ENCODE results near the gene C11orf54.

The C11orf54 gene

DNA sequence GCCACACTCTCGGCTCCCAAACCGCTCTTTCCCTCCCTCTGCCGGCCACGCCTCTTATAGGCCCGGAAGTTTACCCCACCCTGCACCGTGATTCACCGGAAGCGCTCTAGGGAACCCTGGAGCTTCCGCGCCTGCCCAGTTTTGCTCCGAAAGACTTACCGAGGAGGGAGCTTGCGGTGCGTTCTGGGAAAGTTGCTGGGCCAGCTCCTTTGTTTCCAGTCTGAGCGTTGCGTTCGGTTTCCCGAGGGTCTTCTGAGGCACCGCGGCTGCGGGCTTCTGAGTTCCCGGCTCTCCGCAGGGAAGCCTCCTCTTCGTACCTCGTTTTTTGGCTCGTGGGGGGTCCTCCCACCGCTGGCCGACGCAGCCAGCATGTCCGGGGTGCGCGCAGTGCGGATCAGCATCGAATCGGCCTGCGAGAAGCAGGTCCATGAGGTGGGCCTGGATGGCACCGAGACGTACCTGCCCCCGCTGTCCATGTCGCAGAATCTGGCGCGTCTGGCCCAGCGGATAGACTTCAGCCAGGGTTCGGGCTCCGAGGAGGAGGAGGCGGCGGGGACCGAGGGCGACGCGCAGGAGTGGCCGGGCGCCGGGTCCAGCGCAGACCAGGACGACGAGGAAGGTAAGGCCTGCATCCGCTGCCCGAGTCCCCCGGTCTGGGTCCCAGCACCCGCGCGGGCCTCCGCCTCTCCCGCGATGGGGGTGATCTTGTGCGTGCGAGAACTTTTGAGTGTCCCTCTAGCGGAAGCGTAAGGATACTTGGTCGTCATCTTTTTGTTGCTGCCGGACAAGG lies 42.9 kb downstream of the C11orf54 start, which contains the start of gene MED17:
Gene MED17, plus strand, starts transcription at position 138 of the 790 bp plus-strand sequence. Its CDS starts 232 bp downstream, at position 370.
- peak within 1 kb of the TSS; percentile 91 for H3K9ac ChIP-seq
- no peaks in the 10 kb centered on the region for H3K36me3 ChIP-seq (ENCODE audit: insufficient read depth)
- H2AFZ ChIP-seq (ENCODE audit: low read depth): peak within 1 kb of the TSS; percentile 62
- H3K27ac ChIP-seq: peak within 1 kb of the TSS; percentile 88
- peaks cover 43% of the 10 kb centered on the region for H3K79me2 ChIP-seq (ENCODE audit: insufficient read depth, low read depth)
- H4K20me1 ChIP-seq (ENCODE audit: insufficient read depth): no peaks in the 10 kb centered on the region
- H3K4me1 ChIP-seq (ENCODE audit: low read depth, poor library complexity, severe bottlenecking): peaks cover 21% of the 10 kb centered on the region
- no peak within 1 kb of the TSS for H3K4me3 ChIP-seq (IDR thresholded peaks at IDR 0.05; ENCODE audit: insufficient read depth, low read depth, low read length)
- TF ChIP-seq, protein P1, sequence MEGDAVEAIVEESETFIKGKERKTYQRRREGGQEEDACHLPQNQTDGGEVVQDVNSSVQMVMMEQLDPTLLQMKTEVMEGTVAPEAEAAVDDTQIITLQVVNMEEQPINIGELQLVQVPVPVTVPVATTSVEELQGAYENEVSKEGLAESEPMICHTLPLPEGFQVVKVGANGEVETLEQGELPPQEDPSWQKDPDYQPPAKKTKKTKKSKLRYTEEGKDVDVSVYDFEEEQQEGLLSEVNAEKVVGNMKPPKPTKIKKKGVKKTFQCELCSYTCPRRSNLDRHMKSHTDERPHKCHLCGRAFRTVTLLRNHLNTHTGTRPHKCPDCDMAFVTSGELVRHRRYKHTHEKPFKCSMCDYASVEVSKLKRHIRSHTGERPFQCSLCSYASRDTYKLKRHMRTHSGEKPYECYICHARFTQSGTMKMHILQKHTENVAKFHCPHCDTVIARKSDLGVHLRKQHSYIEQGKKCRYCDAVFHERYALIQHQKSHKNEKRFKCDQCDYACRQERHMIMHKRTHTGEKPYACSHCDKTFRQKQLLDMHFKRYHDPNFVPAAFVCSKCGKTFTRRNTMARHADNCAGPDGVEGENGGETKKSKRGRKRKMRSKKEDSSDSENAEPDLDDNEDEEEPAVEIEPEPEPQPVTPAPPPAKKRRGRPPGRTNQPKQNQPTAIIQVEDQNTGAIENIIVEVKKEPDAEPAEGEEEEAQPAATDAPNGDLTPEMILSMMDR (conservative IDR thresholded peaks at IDR 0.05; ENCODE audit: low read depth, low read length): peak; percentile 42
- peak within 1 kb of the TSS; percentile 64 for H3K4me2 ChIP-seq
- H3K27me3 ChIP-seq (ENCODE audit: insufficient read depth, low read depth): no peaks in the 10 kb centered on the region

DNA sequence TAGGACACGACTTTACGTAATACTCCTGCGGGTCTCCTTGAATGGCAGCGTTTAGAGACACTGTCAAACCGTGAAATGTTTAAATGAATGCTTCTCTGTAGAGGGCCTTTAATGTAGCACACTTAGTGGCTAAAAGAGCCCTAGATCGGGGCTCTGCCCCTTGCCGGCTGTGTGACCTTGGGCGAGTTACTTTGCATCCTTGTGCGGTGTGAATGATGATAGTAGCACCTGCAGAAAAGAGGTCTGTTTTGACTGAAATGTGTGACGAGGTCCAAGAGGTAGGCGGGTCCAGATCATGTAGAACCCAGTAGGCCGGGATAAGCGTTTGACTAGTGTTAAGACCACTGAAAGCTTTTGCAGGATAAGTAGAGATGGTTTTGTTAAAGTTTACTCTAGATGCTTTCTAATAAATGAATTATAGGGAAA lies 43.5 kb downstream of the C11orf54 start:
- Histone ChIP-seq H3K9ac (peak overlapping the region; percentile 91; the same call in 1 of the 2 replicates), H3K36me3 (ENCODE audit: insufficient read depth) (no peaks in the 10 kb centered on the region), H2AFZ (ENCODE audit: low read depth) (peak overlapping the region; percentile 62; the same call in 1 of the 2 replicates), H3K4me1 (ENCODE audit: low read depth, poor library complexity, severe bottlenecking) (peaks cover 21% of the 10 kb centered on the region), H4K20me1 (ENCODE audit: insufficient read depth) (no peaks in the 10 kb centered on the region), H3K27me3 (ENCODE audit: insufficient read depth, low read depth) (no peaks in the 10 kb centered on the region), H3K4me2 (peak overlapping the region; percentile 64), H3K79me2 (ENCODE audit: insufficient read depth, low read depth) (peaks cover 43% of the 10 kb centered on the region), H3K4me3 (IDR thresholded peaks at IDR 0.05; ENCODE audit: insufficient read depth, low read depth, low read length) (no peak overlapping the region), H3K27ac (peak overlapping the region; percentile 88)
- TF ChIP-seq, protein P1 (conservative IDR thresholded peaks at IDR 0.05; ENCODE audit: low read depth, low read length): no peak

DNA sequence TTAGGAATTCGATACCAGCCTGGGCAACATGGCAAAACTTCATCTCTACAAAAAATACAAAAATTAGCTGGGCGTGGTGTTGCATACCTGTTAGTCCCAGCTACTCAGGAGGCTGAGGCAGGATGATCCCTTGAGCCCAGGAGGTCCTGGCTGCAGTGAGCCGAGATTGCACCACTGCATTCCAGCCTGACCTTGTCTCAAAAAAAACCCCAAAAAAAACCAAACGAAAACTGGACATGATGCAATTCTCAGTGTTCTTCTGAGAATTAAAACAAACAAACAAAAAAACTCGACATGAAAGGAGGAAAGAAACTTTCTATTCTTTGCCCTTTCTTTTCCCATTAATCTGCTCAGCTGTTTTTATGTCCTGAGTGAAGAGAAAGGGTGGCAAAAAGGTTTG lies 50.0 kb downstream of the C11orf54 start:
- Histone ChIP-seq H3K4me3 (IDR thresholded peaks at IDR 0.05; ENCODE audit: insufficient read depth, low read depth, low read length) (no peak overlapping the region), H3K27ac (no peak overlapping the region), H3K36me3 (ENCODE audit: insufficient read depth) (no peaks in the 10 kb centered on the region), H3K79me2 (ENCODE audit: insufficient read depth, low read depth) (peaks cover 25% of the 10 kb centered on the region), H2AFZ (ENCODE audit: low read depth) (no peak overlapping the region), H3K4me1 (ENCODE audit: low read depth, poor library complexity, severe bottlenecking) (peaks cover 4% of the 10 kb centered on the region), H4K20me1 (ENCODE audit: insufficient read depth) (no peaks in the 10 kb centered on the region), H3K27me3 (ENCODE audit: insufficient read depth, low read depth) (no peaks in the 10 kb centered on the region), H3K9ac (no peak overlapping the region), H3K4me2 (no peak overlapping the region)
- TF ChIP-seq, protein P1 (conservative IDR thresholded peaks at IDR 0.05; ENCODE audit: low read depth, low read length): no peak

DNA sequence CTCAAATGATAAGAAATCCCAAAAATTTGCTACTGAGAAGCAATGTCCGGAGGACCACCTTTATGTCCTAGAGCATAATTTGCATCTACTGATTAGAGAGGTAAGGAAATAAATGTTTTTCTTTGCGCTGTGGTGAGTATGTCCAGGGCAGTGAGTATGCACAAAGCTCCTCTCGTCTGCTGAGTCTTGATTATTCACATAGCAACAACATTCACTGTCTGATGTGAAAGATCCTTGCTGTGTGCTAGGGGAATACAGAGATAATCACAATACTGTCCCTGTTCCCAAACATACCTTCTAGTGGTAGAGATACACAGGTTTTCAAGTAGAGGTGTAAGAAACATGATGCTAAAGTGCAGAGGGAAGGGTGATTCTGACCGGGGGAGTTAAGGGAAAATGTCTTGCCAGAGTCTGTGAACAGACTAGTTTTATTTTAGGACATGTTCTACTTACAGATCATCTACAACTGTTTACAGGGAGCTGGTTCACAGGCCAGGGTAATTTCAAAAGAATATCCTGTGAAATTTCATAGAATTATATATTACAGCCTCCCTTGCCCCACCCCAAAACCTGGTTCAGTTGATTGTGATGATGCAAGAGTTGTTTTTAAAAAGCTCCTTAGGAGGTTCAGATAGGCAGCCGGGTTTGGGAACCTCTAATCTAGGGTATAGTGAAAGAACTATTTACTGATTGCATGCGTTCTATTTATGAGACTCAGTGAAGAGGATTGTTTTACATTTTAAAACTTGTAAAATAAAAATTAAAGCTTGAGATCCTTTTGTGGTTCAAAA lies 55.2 kb downstream of the C11orf54 start:
- TF ChIP-seq, protein P1 (conservative IDR thresholded peaks at IDR 0.05; ENCODE audit: low read depth, low read length): no peak
- Histone ChIP-seq H3K27me3 (ENCODE audit: insufficient read depth, low read depth) (no peaks in the 10 kb centered on the region), H3K9ac (no peak overlapping the region), H3K36me3 (ENCODE audit: insufficient read depth) (no peaks in the 10 kb centered on the region), H3K27ac (no peak overlapping the region), H3K79me2 (ENCODE audit: insufficient read depth, low read depth) (no peaks in the 10 kb centered on the region), H4K20me1 (ENCODE audit: insufficient read depth) (no peaks in the 10 kb centered on the region), H2AFZ (ENCODE audit: low read depth) (no peak overlapping the region), H3K4me1 (ENCODE audit: low read depth, poor library complexity, severe bottlenecking) (no peaks in the 10 kb centered on the region), H3K4me3 (IDR thresholded peaks at IDR 0.05; ENCODE audit: insufficient read depth, low read depth, low read length) (no peak overlapping the region), H3K4me2 (no peak overlapping the region)
